GM12891 (cell line): ENCODE measurements around the gene ARAP2.

ENCODE experiments used
- DNase-seq: peaks from one replicate; pipeline ENCODE4 v3.0.0; 2011; ENCODE audit warnings: low spot score; ENCODE audit not compliant: insufficient read length
- FAIRE-seq: peaks from 2 replicates; lab custom pipeline; 2011; peaks lifted over from hg19 to GRCh38; lab: Jason Lieb, UNC
- PAX5 ChIP-seq: IDR thresholded peaks from 2 replicates; pipeline ENCODE4 v1.6.1; 2011; ENCODE audit warnings: low read length, moderate library complexity, mild to moderate bottlenecking; ENCODE audit not compliant: insufficient read depth, severe bottlenecking
- POLR2A ChIP-seq: IDR thresholded peaks from 2 replicates; pipeline ENCODE4 v1.6.1; 2011; ENCODE audit warnings: low read depth, low read length, control low read depth
- POLR2AphosphoS5 ChIP-seq: IDR thresholded peaks from 2 replicates; pipeline ENCODE4 v1.6.1; 2011; ENCODE audit warnings: low read depth, low read length, control low read depth
- POU2F2 ChIP-seq: IDR thresholded peaks from 2 replicates; pipeline ENCODE4 v1.6.1; 2011; ENCODE audit warnings: low read depth, mild to moderate bottlenecking, control low read depth, low read length, moderate library complexity
- SPI1 ChIP-seq: IDR thresholded peaks from 2 replicates; pipeline ENCODE4 v1.6.1; 2011; ENCODE audit warnings: low read depth, low read length, control low read depth
- TAF1 ChIP-seq: IDR thresholded peaks from 2 replicates; pipeline ENCODE4 v1.6.1; 2011; ENCODE audit warnings: low read depth, low read length, control low read depth

The ARAP2 gene

GRCh38 chr4:36281384-36282106 lies 37.2 kb upstream of the ARAP2 start, which contains the start of gene DTHD1:
Gene DTHD1 (plus strand): TSS chr4:36281616. CDS start chr4:36281759, 143 bp downstream.
- peak; percentile 13 for FAIRE-seq
- DNase-seq = no peak
- no peak for TF ChIP-seq SPI1
- no peak for TF ChIP-seq PAX5
- no peak for TF ChIP-seq POLR2A
- no peak for TF ChIP-seq POLR2AphosphoS5
- TF ChIP-seq TAF1 = no peak
- no peak for TF ChIP-seq POU2F2

GRCh38 chr4:36280555-36280954 lies 36.2 kb upstream of the ARAP2 start:
- no peak for TF ChIP-seq SPI1
- no peak for TF ChIP-seq PAX5
- TF ChIP-seq TAF1 = no peak
- no peak for TF ChIP-seq POLR2A
- no peak for TF ChIP-seq POU2F2
- no peak for TF ChIP-seq POLR2AphosphoS5
- FAIRE-seq (peak; percentile 9), DNase-seq (no peak)

DNA sequence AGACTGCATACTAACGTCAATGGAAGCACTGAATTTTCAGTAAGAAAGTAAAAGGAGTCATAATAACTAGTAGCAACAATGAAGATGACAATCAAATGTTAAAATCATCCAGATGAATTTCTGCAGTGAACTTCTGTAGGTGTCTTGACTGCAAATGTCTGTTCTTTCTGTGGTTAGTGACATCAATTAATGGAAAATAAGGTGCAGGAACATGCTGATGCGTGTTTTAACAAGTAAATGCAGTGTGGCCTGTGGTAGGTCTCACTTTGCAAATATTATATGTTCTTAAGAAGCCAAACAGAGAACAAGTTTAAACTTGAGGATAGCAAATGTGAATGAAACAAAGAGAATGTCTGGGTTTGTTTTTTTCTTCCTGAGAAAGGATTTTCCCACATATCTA lies 34.5 kb upstream of the ARAP2 start:
- TF ChIP-seq POU2F2 = no peak
- no peak for TF ChIP-seq POLR2AphosphoS5
- no peak for TF ChIP-seq SPI1
- TF ChIP-seq PAX5 = no peak
- FAIRE-seq = peak; percentile 33
- no peak for DNase-seq

GRCh38 chr4:36277533-36277932 lies 33.2 kb upstream of the ARAP2 start:
- DNase-seq (no peak), FAIRE-seq (peak; percentile 61)
- no peak for TF ChIP-seq POLR2A
- TF ChIP-seq TAF1 = no peak
- no peak for TF ChIP-seq POLR2AphosphoS5
- no peak for TF ChIP-seq PAX5
- TF ChIP-seq POU2F2 = no peak
- TF ChIP-seq SPI1 = no peak

DNA sequence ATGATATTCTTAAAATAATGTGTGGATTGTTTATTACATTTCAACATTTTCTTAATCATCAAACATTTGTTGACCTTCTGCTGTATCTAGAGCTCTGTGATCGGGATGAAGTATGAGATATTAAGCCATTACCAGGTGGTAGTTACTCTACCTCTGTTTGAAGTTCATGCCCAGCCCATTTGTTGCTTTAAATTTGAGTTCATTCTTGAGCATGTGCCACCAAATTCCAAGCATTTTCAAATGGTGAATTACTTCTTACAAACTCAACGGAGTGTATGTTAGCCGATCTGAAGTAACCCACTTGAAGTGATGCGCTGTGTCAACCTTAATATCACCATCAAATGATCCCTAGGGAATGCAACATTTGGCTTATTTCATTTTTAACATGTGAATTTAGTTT lies 29.8 kb upstream of the ARAP2 start:
- TF ChIP-seq POU2F2 (no peak), POLR2A (no peak), TAF1 (no peak), POLR2AphosphoS5 (no peak), PAX5 (no peak), SPI1 (no peak)
- DNase-seq (no peak), FAIRE-seq (no peak)

- TF ChIP-seq POU2F2 (no peak), SPI1 (no peak), PAX5 (no peak), TAF1 (no peak), POLR2AphosphoS5 (no peak), POLR2A (no peak)
- no peak for DNase-seq
- no peak for FAIRE-seq
Observed at GRCh38 chr4:36273276-36273675, 29.0 kb upstream of the ARAP2 start.

DNA sequence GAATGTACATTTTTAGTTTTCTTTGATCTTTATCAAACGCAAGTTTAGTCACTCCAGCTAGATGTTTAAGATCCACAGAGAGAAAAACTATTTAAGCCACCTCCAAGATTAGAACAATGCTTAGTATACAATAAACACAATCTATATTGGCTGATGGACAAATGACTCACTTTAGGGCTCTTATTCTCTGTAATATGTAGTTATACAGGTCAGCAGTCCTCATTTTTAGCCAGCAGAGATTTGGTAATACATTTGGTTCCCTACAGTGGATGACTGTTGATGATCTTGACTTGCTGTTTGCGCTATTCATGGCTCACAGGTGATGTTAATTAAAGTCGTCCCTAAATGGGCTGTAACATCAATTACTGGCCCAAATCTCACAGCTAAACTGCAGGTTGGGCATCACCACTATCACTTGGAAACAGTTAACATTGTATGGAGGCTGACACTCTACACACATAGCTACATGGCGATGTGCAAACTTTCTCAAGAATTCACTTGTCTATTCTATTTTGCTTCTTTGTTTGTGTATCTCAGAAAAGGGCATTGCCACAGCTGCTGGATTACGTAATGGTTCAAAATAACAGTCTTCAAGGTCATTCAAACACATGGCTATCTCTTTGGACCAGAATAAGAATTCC lies 25.3 kb upstream of the ARAP2 start:
- TF ChIP-seq PAX5 (no peak), POLR2AphosphoS5 (no peak), SPI1 (no peak), TAF1 (no peak), POLR2A (no peak), POU2F2 (no peak)
- FAIRE-seq (peak; percentile 9), DNase-seq (no peak)

DNA sequence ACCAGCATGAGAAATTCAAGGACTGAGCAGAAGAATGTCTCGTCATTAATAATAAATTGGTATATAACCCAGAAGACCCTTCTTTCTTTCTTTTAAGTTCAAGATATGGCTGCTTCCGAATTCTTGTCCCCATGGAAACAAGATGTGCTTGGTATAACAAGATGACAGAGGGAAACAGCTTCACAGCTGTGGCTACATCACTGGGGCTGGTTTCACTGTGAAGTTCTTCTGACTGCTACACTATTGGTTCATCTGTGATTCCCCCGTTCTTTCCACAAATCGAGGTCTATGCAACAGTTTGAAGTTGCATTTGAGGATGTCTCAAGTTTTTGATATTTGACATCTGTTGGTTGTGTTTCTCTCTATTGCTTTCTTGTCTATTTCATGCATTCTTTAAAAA lies 24.8 kb upstream of the ARAP2 start:
- TF ChIP-seq POLR2A (no peak), POLR2AphosphoS5 (no peak), TAF1 (no peak), POU2F2 (no peak), SPI1 (no peak), PAX5 (no peak)
- DNase-seq (no peak), FAIRE-seq (no peak)

GRCh38 chr4:36267486-36268268 lies 23.4 kb upstream of the ARAP2 start:
- TF ChIP-seq POLR2AphosphoS5 (no peak), PAX5 (no peak), TAF1 (no peak), SPI1 (no peak), POLR2A (no peak), POU2F2 (no peak)
- FAIRE-seq (no peak), DNase-seq (no peak)
